Endothelial cell of umbilical vein (primary cell): ENCODE measurements around the gene SULT1C3. TPM values are rescaled to one million over a fixed set of nuclear protein-coding genes. Genes with fewer than 3 reads are reported as not detected.

Source experiments
- BruUV-seq: library from RNA; stranded (reverse); fragments of 400-500 nt; replicated peaks from 2 replicates; lab custom pipeline; 2021; lab: Mats Ljungman, UMichigan
- CTCF ChIA-PET: fragments of 300-600, 350-600 bp; sonication (Branson Sonifier 250); formaldehyde crosslinking; loops from one replicate; lab custom pipeline; 2021; ENCODE audit warnings: antibody characterized with exemption, inconsistent platforms; lab: Charles Lee
- POLR2A ChIA-PET: fragments of 300-600, 350-600 bp; sonication (Branson Sonifier 250); formaldehyde crosslinking; loops from one replicate; lab custom pipeline; 2021; ENCODE audit warnings: antibody characterized with exemption, inconsistent platforms; lab: Charles Lee
- DNase-seq: peaks from one replicate; pipeline ENCODE4 v3.0.0-alpha.2; 2011; ENCODE audit warnings: low read depth, low spot score
- FAIRE-seq: peaks from 2 replicates; lab custom pipeline; 2011; peaks lifted over from hg19 to GRCh38; lab: Jason Lieb, UNC
- H2AFZ ChIP-seq: 2 replicates; pipeline ENCODE4 v1.6.0; 2012; ENCODE audit warnings: low read depth, low read length, control low read depth, inconsistent platforms
- H3K27ac ChIP-seq: 2 replicates; pipeline ENCODE4 v1.5.1; 2011; ENCODE audit warnings: low read depth, mild to moderate bottlenecking, control low read depth, low read length, moderate library complexity; ENCODE audit not compliant: insufficient read depth
- H3K27me3 ChIP-seq, 2 experiments: 2 replicates each; pipeline versions ENCODE4 v1.6.0 to v1.6.1; 2011; ENCODE audit warnings: low read length in 2 of 2, mixed read lengths in 1 of 2; ENCODE audit not compliant: control insufficient read depth in 2 of 2, insufficient read depth in 2 of 2
- H3K36me3 ChIP-seq, 2 experiments: 2 replicates in 1 of 2; 3 replicates in 1 of 2; pipeline ENCODE4 v1.5.1; 2011; ENCODE audit warnings: low read length in 2 of 2, mild to moderate bottlenecking in 1 of 2, moderate library complexity in 1 of 2; ENCODE audit not compliant: control insufficient read depth in 2 of 2, insufficient read depth in 2 of 2; ENCODE audit errors: extremely low read depth in 1 of 2
- H3K4me1 ChIP-seq: 3 replicates; pipeline ENCODE4 v1.5.1; 2011; ENCODE audit warnings: mild to moderate bottlenecking, low read length; ENCODE audit not compliant: control insufficient read depth, insufficient read depth; ENCODE audit errors: extremely low read depth
- H3K4me2 ChIP-seq: 2 replicates; pipeline ENCODE4 v1.6.1; 2011; ENCODE audit warnings: low read length, control low read depth, mixed read lengths; ENCODE audit not compliant: insufficient read depth
- H3K4me3 ChIP-seq, 3 experiments: fragments of 200-600 bp in 1 of 3; sonication (generic), shearing (Covaris generic) in 1 of 3; replicated peaks in 1 of 3; 2 replicates each; pipeline ENCODE4 v1.5.1; 2011 to 2016; ENCODE audit warnings: control low read depth in 3 of 3, low read length in 3 of 3, mild to moderate bottlenecking in 2 of 3, inconsistent platforms in 1 of 3, low read depth in 1 of 3, moderate library complexity in 1 of 3; ENCODE audit not compliant: insufficient read depth in 1 of 3
- H3K79me2 ChIP-seq: 2 replicates; pipeline ENCODE4 v1.6.0; 2012; ENCODE audit warnings: low read length, inconsistent platforms; ENCODE audit not compliant: control insufficient read depth, insufficient read depth
- H3K9ac ChIP-seq: replicated peaks from 2 replicates; pipeline ENCODE3; 2011; ENCODE audit warnings: low read length, control low read depth; ENCODE audit not compliant: insufficient read depth; ENCODE audit errors: extremely low read depth
- H3K9me1 ChIP-seq: replicated peaks from 3 replicates; pipeline ENCODE4 v1.6.0; 2011; ENCODE audit warnings: mild to moderate bottlenecking, low read length; ENCODE audit not compliant: control insufficient read depth, insufficient read depth; ENCODE audit errors: extremely low read depth
- H3K9me3 ChIP-seq: replicated peaks from 2 replicates; pipeline ENCODE4 v1.5.1; 2012; ENCODE audit warnings: low read length, inconsistent platforms; ENCODE audit not compliant: control insufficient read depth, insufficient read depth
- H4K20me1 ChIP-seq: replicated peaks from 2 replicates; pipeline ENCODE3; 2011; ENCODE audit warnings: mild to moderate bottlenecking, low read length; ENCODE audit not compliant: control insufficient read depth, insufficient read depth; ENCODE audit errors: extremely low read depth
- EZH2 ChIP-seq: IDR thresholded peaks from 2 replicates; pipeline ENCODE4 v1.6.1; 2012; ENCODE audit warnings: borderline replicate concordance, low read depth, mild to moderate bottlenecking, moderate library complexity, low read length, inconsistent platforms; ENCODE audit not compliant: severe bottlenecking
- FOS ChIP-seq: IDR thresholded peaks from 2 replicates; pipeline ENCODE4 v1.6.1; 2011; ENCODE audit warnings: mild to moderate bottlenecking, low read length, moderate library complexity, borderline replicate concordance; ENCODE audit not compliant: insufficient read depth
- GATA2 ChIP-seq: IDR thresholded peaks from 2 replicates; pipeline ENCODE4 v1.7.0; 2011; ENCODE audit warnings: low read depth, mild to moderate bottlenecking, moderate library complexity, mixed read lengths, low read length; ENCODE audit not compliant: insufficient read length, insufficient read depth
- JUN ChIP-seq: IDR thresholded peaks from 2 replicates; pipeline ENCODE4 v1.6.1; 2011; ENCODE audit warnings: borderline replicate concordance, low read depth; ENCODE audit not compliant: insufficient read length, insufficient read depth
- MYC ChIP-seq: IDR thresholded peaks from one replicate; pipeline ENCODE4 v1.6.1; 2011; ENCODE audit warnings: mild to moderate bottlenecking, low read depth, low read length
- POLR2A ChIP-seq: IDR thresholded peaks from 2 replicates; pipeline ENCODE4 v1.6.1; 2012; ENCODE audit warnings: low read depth, mild to moderate bottlenecking, control low read depth, low read length
- POLR2AphosphoS5 ChIP-seq: IDR thresholded peaks from 2 replicates; pipeline ENCODE4 v1.6.1; 2012; ENCODE audit warnings: low read depth, mild to moderate bottlenecking, control low read depth, low read length, moderate library complexity; ENCODE audit not compliant: insufficient read depth
- dilution Hi-C: fragments of 300-500 bp; cut with MboI; formaldehyde crosslinking; loops from one replicate; pipeline ENCODE4 v1.15.0; 2019; ENCODE audit warnings: low sequenced_read_pairs; ENCODE audit not compliant: extremely low pct_ligation_motif_present
- intact Hi-C: fragments of 100-400 bp; cut with micrococcal nuclease; formaldehyde crosslinking; loops from one replicate; pipeline ENCODE4 v1.10.0; 2022
- polyA plus RNA-seq, 4 experiments: library from polyadenylated mRNA; depleted of rRNA in 3 of 4; stranded (reverse) in 3 of 4; unstranded in 1 of 4; fragments of >200 nt; gene quantifications; 2 replicates each; pipeline versions ENCODE4 v1.2.1 to v1.2.3, GENCODE V29; 2011 to 2012; ENCODE audit warnings: missing spikeins in 1 of 4
- total RNA-seq: library from RNA; stranded (reverse); gene quantifications from 2 replicates; pipeline ENCODE4 v1.2.3, GENCODE V29; 2021
- TF ChIP-seq, protein P1 (sequence below), 2 donors: IDR thresholded peaks; 1 replicate in 1 of 2; 2 replicates in 1 of 2; pipeline ENCODE4 v1.5.1; 2011; ENCODE audit warnings: low read length in 2 of 2, mild to moderate bottlenecking in 2 of 2, moderate library complexity in 2 of 2, control low read depth in 1 of 2, inconsistent platforms in 1 of 2, low read depth in 1 of 2; ENCODE audit not compliant: insufficient read depth in 1 of 2; ENCODE audit errors: extremely low read depth in 1 of 2
- TF ChIP-seq, protein P2 (sequence below): IDR thresholded peaks from 2 replicates; pipeline ENCODE4 v1.6.1; 2011; ENCODE audit not compliant: insufficient read depth, insufficient read length

The SULT1C3 gene
- total and polyA plus RNA-seq, 2 donors (not counting 3 experiments of a cell fraction or from before 2014, with no cell fraction given), result not detected

DNA sequence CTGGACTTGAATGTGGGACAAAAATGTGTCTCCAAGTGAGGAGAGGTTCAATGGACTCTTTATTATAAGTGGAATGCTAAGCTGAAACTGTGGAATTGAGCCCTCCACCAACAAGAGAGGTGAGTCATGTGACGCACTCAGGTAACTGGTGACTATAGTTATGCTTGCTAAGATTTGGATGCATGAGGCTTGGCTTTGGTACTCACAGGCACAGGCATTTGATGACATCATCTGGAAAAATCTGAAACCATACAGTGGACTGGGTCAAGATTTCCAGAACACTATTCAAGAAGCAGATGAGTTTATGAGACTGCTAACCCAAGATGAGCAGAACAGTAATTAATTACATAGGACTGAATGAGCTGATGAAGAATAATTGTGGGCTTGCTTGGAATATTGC lies 15.7 kb upstream of the SULT1C3 start:
- no peak overlapping the region for H3K9ac ChIP-seq
- intact Hi-C loops (no loop called here), dilution Hi-C loops (no loop called here)
- H3K27me3 ChIP-seq, result no peaks in the 10 kb centered on the region
- H3K4me3 ChIP-seq, result no peak overlapping the region
- no peaks in the 10 kb centered on the region for H3K9me1 ChIP-seq
- no peak overlapping the region for H2AFZ ChIP-seq
- no peak overlapping the region for H3K27ac ChIP-seq
- CTCF ChIA-PET, result no interaction called here
- H4K20me1 ChIP-seq, result no peaks in the 10 kb centered on the region
- no TSS peak for BruUV-seq
- POLR2A ChIA-PET, result no interaction called here
- no peak for TF ChIP-seq POLR2A
- TF ChIP-seq, protein P1, sequence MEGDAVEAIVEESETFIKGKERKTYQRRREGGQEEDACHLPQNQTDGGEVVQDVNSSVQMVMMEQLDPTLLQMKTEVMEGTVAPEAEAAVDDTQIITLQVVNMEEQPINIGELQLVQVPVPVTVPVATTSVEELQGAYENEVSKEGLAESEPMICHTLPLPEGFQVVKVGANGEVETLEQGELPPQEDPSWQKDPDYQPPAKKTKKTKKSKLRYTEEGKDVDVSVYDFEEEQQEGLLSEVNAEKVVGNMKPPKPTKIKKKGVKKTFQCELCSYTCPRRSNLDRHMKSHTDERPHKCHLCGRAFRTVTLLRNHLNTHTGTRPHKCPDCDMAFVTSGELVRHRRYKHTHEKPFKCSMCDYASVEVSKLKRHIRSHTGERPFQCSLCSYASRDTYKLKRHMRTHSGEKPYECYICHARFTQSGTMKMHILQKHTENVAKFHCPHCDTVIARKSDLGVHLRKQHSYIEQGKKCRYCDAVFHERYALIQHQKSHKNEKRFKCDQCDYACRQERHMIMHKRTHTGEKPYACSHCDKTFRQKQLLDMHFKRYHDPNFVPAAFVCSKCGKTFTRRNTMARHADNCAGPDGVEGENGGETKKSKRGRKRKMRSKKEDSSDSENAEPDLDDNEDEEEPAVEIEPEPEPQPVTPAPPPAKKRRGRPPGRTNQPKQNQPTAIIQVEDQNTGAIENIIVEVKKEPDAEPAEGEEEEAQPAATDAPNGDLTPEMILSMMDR (IDR thresholded peaks at IDR 0.05; ENCODE audit: extremely low read depth in 1 of 2, insufficient read depth in 1 of 2, low read depth in 1 of 2, low read length in 2 of 2), result no peak
- no peak for TF ChIP-seq FOS
- TF ChIP-seq, protein P2, sequence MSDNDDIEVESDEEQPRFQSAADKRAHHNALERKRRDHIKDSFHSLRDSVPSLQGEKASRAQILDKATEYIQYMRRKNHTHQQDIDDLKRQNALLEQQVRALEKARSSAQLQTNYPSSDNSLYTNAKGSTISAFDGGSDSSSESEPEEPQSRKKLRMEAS, result no peak
- no peak for TF ChIP-seq GATA2
- no peak for TF ChIP-seq JUN
- no peak for TF ChIP-seq MYC
- no peak for TF ChIP-seq POLR2AphosphoS5
- no peak for TF ChIP-seq EZH2
- no peaks in the 10 kb centered on the region for H3K36me3 ChIP-seq
- no peak for FAIRE-seq
- H3K4me2 ChIP-seq, result no peak overlapping the region
- H3K9me3 ChIP-seq, result peaks cover 2% of the 10 kb centered on the region
- no peaks in the 10 kb centered on the region for H3K79me2 ChIP-seq
- no peaks in the 10 kb centered on the region for H3K4me1 ChIP-seq
- no peak for DNase-seq
